ENCODE measurements around the gene RELL1. TPM values are rescaled to one million over a fixed set of nuclear protein-coding genes. Genes with fewer than 3 reads are reported as not detected.

RELL1 gene
- total RNA-seq, 2 experiments from 2014 or later: 48.6 to 50.3 TPM

GRCh38 chr4:37573566-37573965 lies 112.6 kb downstream of the RELL1 start:
- Histone ChIP-seq H3K36me3 (ENCODE audit: insufficient read depth, low read length) (no peaks in the 10 kb centered on the region), H3K4me3 (ENCODE audit: low read length) (no peak overlapping the region), H3K4me1 (ENCODE audit: insufficient read depth, low read length) (no peaks in the 10 kb centered on the region), H3K9me3 (ENCODE audit: control insufficient read depth in 1 of 2, insufficient read depth in 1 of 2, low read length in 2 of 2) (no peaks in the 10 kb centered on the region), H3K27ac (ENCODE audit: low read depth in 1 of 2, low read length in 2 of 2) (no peak overlapping the region), H3K27me3 (ENCODE audit: control insufficient read depth in 1 of 2, insufficient read depth in 2 of 2, low read length in 2 of 2) (no peaks in the 10 kb centered on the region)
- DNase-seq: no peak
- peaks cover 16% of the 10 kb centered on the region for H3K9me3 Mint-ChIP-seq
- no peak overlapping the region for H3K4me3 Mint-ChIP-seq
- H3K27me3 Mint-ChIP-seq: peaks cover 9% of the 10 kb centered on the region
- no peak for ATAC-seq (ENCODE audit: poor library complexity)
- no peak overlapping the region for H3K27ac Mint-ChIP-seq
- peaks cover 3% of the 10 kb centered on the region for H3K36me3 Mint-ChIP-seq (ENCODE audit: low read depth)
- ChIA-PET CTCF (no interaction called here), POLR2A (no interaction called here)
- no peaks in the 10 kb centered on the region for H3K4me1 Mint-ChIP-seq (ENCODE audit: low read depth)
- TF ChIP-seq CTCF (IDR thresholded peaks at IDR 0.05): no peak
- intact Hi-C loops (cut with DNase I, micrococcal nuclease): no loop called here

- ChIA-PET CTCF (no interaction called here), POLR2A (no interaction called here)
- no peaks in the 10 kb centered on the region for H3K36me3 Mint-ChIP-seq (ENCODE audit: low read depth)
- no peaks in the 10 kb centered on the region for H3K4me1 Mint-ChIP-seq (ENCODE audit: low read depth)
- Histone ChIP-seq H3K4me3 (ENCODE audit: low read length) (no peak overlapping the region), H3K27me3 (ENCODE audit: control insufficient read depth in 1 of 2, insufficient read depth in 2 of 2, low read length in 2 of 2) (no peaks in the 10 kb centered on the region), H3K27ac (ENCODE audit: low read depth in 1 of 2, low read length in 2 of 2) (no peak overlapping the region), H3K36me3 (ENCODE audit: insufficient read depth, low read length) (no peaks in the 10 kb centered on the region), H3K4me1 (ENCODE audit: insufficient read depth, low read length) (no peaks in the 10 kb centered on the region), H3K9me3 (ENCODE audit: control insufficient read depth in 1 of 2, insufficient read depth in 1 of 2, low read length in 2 of 2) (no peaks in the 10 kb centered on the region)
- H3K27me3 Mint-ChIP-seq: no peaks in the 10 kb centered on the region
- ATAC-seq (ENCODE audit: poor library complexity): no peak
- no peaks in the 10 kb centered on the region for H3K9me3 Mint-ChIP-seq
- no peak overlapping the region for H3K27ac Mint-ChIP-seq
- no peak for DNase-seq
- H3K4me3 Mint-ChIP-seq: no peak overlapping the region
- intact Hi-C loops (cut with DNase I, micrococcal nuclease): no loop called here
- no peak for TF ChIP-seq CTCF (IDR thresholded peaks at IDR 0.05)
Measured at GRCh38 chr4:37568489-37568888, 117.7 kb downstream of the RELL1 start.

GRCh38 chr4:37567836-37568235 lies 118.3 kb downstream of the RELL1 start:
- no peak overlapping the region for H3K27ac Mint-ChIP-seq
- no peaks in the 10 kb centered on the region for H3K27me3 Mint-ChIP-seq
- POLR2A ChIA-PET: interaction anchor here (1.1 kb wide), 1 partner anchor 115 kb away, joined by 3 read pairs; no protein-coding TSS in a partner anchor
- H3K36me3 ChIP-seq (ENCODE audit: insufficient read depth, low read length): no peaks in the 10 kb centered on the region
- no peak for DNase-seq
- no peaks in the 10 kb centered on the region for H3K4me1 Mint-ChIP-seq (ENCODE audit: low read depth)
- H3K4me3 Mint-ChIP-seq: no peak overlapping the region
- no peaks in the 10 kb centered on the region for H3K36me3 Mint-ChIP-seq (ENCODE audit: low read depth)
- intact Hi-C loops (cut with DNase I, micrococcal nuclease): loop anchor here in 1 of 2 experiments (2.0 kb wide), 1 partner anchor 115 kb away; a partner anchor contains a TSS
- no peaks in the 10 kb centered on the region for H3K9me3 ChIP-seq (ENCODE audit: control insufficient read depth in 1 of 2, insufficient read depth in 1 of 2, low read length in 2 of 2)
- H3K4me1 ChIP-seq (ENCODE audit: insufficient read depth, low read length): no peaks in the 10 kb centered on the region
- H3K4me3 ChIP-seq (ENCODE audit: low read length): no peak overlapping the region
- H3K27me3 ChIP-seq (ENCODE audit: control insufficient read depth in 1 of 2, insufficient read depth in 2 of 2, low read length in 2 of 2): no peaks in the 10 kb centered on the region
- TF ChIP-seq CTCF (IDR thresholded peaks at IDR 0.05): no peak
- no peaks in the 10 kb centered on the region for H3K9me3 Mint-ChIP-seq
- CTCF ChIA-PET: interaction anchor here (1.4 kb wide), 1 partner anchor 115 kb away, joined by 4 read pairs; a partner anchor contains a TSS
- H3K27ac ChIP-seq (ENCODE audit: low read depth in 1 of 2, low read length in 2 of 2): no peak overlapping the region
- no peak for ATAC-seq (ENCODE audit: poor library complexity)

All from CD4-positive, alpha-beta T cell (primary cell).